PC-3 (cell line): Measurements from ENCODE around the gene SH3PXD2B. TPM values are rescaled to one million over a fixed set of nuclear protein-coding genes. Genes with fewer than 3 reads are reported as not detected.
A peak's percentile ranks its signal among the peaks of the same experiment; 100 is the strongest.

Source experiments
- ATAC-seq: fragments of 200-7000 bp; cut with Tn5 transposase; 2 replicates; pipeline ENCODE4 v1.9.1; 2020; ENCODE audit warnings: mild to moderate bottlenecking, moderate library complexity
- BruUV-seq: library from RNA; stranded (reverse); fragments of 400-500 nt; replicated peaks from 2 replicates; lab custom pipeline; 2021; lab: Mats Ljungman, UMichigan
- CTCF ChIA-PET: fragments of 300-600 bp; sonication (Branson Sonifier 250); formaldehyde crosslinking; loops from one replicate; lab custom pipeline; 2022; ENCODE audit warnings: antibody characterized with exemption; lab: Charles Lee
- POLR2A ChIA-PET: fragments of 300-600 bp; sonication (Branson Sonifier 250); formaldehyde crosslinking; loops from one replicate; lab custom pipeline; 2022; ENCODE audit warnings: antibody characterized with exemption; ENCODE audit not compliant: unreplicated experiment; lab: Charles Lee
- DNase-seq: peaks from one replicate; pipeline ENCODE4 v3.0.0-alpha.2; 2015
- H2AFZ ChIP-seq: fragments of 300-600 bp; sonication (generic); 2 replicates; pipeline ENCODE4 v1.6.0; 2016; ENCODE audit warnings: antibody characterized with exemption, low read length
- H3F3A ChIP-seq: fragments of 300-600 bp; sonication (generic); one replicate; pipeline ENCODE4 v1.6.0; 2017; ENCODE audit warnings: antibody characterized with exemption, low read length, control low read depth, mild to moderate bottlenecking; ENCODE audit not compliant: unreplicated experiment
- H3K27ac ChIP-seq: fragments of 300-600 bp; sonication (generic); 2 replicates; pipeline ENCODE4 v1.5.1; 2016; ENCODE audit warnings: mild to moderate bottlenecking, low read length
- H3K27me3 ChIP-seq: fragments of 300-600 bp; sonication (generic); 2 replicates; pipeline ENCODE4 v1.6.1; 2016; ENCODE audit warnings: low read length, mixed read lengths
- H3K36me3 ChIP-seq: fragments of 300-600 bp; sonication (generic); 2 replicates; pipeline ENCODE4 v1.6.1; 2016; ENCODE audit warnings: low read depth, mixed run types, low read length, mixed read lengths
- H3K4me1 ChIP-seq: fragments of 300-600 bp; sonication (generic); 2 replicates; pipeline ENCODE4 v1.5.1; 2016; ENCODE audit warnings: low read length; ENCODE audit not compliant: insufficient read depth
- H3K4me2 ChIP-seq: fragments of 300-600 bp; sonication (generic); 2 replicates; pipeline ENCODE4 v1.6.0; 2016; ENCODE audit warnings: low read length
- H3K4me3 ChIP-seq: fragments of 300-600 bp; sonication (generic); 2 replicates; pipeline ENCODE4 v1.5.1; 2016; ENCODE audit warnings: mild to moderate bottlenecking, low read length, mixed read lengths
- H3K79me2 ChIP-seq: fragments of 300-600 bp; sonication (generic); 2 replicates; pipeline ENCODE4 v1.6.1; 2017; ENCODE audit warnings: low read length, mixed read lengths
- H3K9ac ChIP-seq: fragments of 300-600 bp; sonication (generic); 2 replicates; pipeline ENCODE4 v1.6.0; 2016; ENCODE audit warnings: mild to moderate bottlenecking, low read length
- H3K9me2 ChIP-seq: fragments of 300-600 bp; sonication (generic); replicated peaks from 2 replicates; pipeline ENCODE4 v1.6.1; 2016; ENCODE audit warnings: mixed run types, low read length, mixed read lengths
- H3K9me3 ChIP-seq: fragments of 300-600 bp; sonication (generic); 2 replicates; pipeline ENCODE4 v1.6.1; 2016; ENCODE audit warnings: low read length, mixed read lengths
- H4K20me1 ChIP-seq: fragments of 300-600 bp; sonication (generic); 2 replicates; pipeline ENCODE4 v1.6.1; 2016; ENCODE audit warnings: low read length, mixed read lengths
- EZH2 ChIP-seq: fragments of 300-600 bp; sonication (generic); IDR thresholded peaks from one replicate; pipeline ENCODE4 v1.6.1; 2017; ENCODE audit warnings: antibody characterized with exemption, mild to moderate bottlenecking, low read length; ENCODE audit not compliant: unreplicated experiment
- EZH2phosphoT487 ChIP-seq: fragments of 300-600 bp; sonication (generic); IDR thresholded peaks from 2 replicates; pipeline ENCODE4 v1.6.1; 2018; ENCODE audit warnings: mild to moderate bottlenecking, antibody characterized with exemption, low read length, borderline replicate concordance
- intact Hi-C: fragments of 100-400 bp; cut with micrococcal nuclease; formaldehyde crosslinking; loops from 2 replicates; pipeline ENCODE4 v1.9.0; 2023
- total RNA-seq: library from RNA; depleted of rRNA; stranded (reverse); fragments of >200 nt; gene quantifications from 2 replicates; pipeline ENCODE4 v1.2.3, GENCODE V29; 2014
- TF ChIP-seq, protein P1 (sequence below): fragments of 300-600 bp; sonication (generic); conservative IDR thresholded peaks from 2 replicates; pipeline ENCODE4 v1.5.1; 2017; ENCODE audit warnings: antibody characterized with exemption, low read depth, mild to moderate bottlenecking, low read length

SH3PXD2B gene
- total RNA-seq, 1 experiment from 2014 or later = 9.8 TPM

GRCh38 chr5:172283862-172284610 is 170.3 kb downstream of the SH3PXD2B start:
- intact Hi-C loops = loop anchor here (2.0 to 10.0 kb wide), 5 partner anchors 47 to 177 kb away; partner anchors contain the start of genes SH3PXD2B and STK10

DNA sequence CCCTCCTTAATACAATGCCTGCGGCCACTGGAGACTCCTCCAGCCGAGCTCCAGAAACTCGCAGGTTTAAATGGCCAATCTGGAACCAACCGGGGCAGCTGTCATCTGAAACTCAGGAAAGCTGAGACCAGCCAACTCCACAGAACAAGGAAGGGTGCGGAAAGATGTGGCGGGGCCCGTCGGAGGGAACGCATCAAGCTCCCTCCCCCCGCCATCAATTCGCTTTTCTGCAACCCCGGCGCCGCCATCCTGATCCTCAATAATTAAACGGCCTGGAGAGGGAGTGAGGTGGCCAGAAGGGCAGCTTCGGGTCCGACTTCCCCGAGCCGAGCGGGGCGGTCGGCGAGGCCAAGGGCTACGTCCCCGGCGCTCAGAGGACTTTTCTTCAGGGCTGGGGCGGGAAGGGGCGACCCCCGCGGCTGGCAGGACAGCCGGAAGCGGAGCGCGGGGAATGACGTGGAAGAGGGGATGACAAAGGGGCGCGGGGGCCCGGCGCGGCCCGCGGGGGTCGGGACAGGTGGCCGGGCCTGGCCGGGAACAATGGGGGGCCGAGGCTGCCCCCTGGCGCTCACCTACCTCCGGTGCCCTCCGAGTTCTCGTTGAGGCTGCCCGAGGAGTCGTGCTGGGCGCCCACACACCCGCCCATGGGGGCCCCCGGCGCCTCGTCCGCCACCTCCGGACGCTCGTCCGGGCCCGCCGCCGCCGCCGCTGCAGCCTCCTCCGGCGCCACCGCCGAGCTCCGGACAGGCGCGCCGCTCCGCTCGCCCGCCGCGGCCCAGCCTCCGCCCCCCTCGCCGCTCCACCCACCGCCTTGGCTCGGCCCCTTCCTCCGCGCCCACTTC is 171.1 kb downstream of the SH3PXD2B start, which contains the start of gene UBTD2:
Gene UBTD2, minus strand, starts transcription at position 745 of the 842 bp plus-strand sequence. Its CDS starts 99 bp downstream, at position 646.
- H3K4me3 ChIP-seq = peak within 1 kb of the TSS; percentile 97
- peaks cover 21% of the 10 kb centered on the region for H3K4me1 ChIP-seq
- peak within 1 kb of the TSS; percentile 43 for H3K27ac ChIP-seq
- peaks cover 6% of the 10 kb centered on the region for H3F3A ChIP-seq
- ChIA-PET CTCF (interaction anchor here (0.6 to 1.9 kb wide), 3 partner anchors 10 to 121 kb away, joined by 3 to 7 read pairs (median 3); no protein-coding TSS in a partner anchor), POLR2A (interaction anchor here (1.3 kb wide), 1 partner anchor 96 kb away, joined by 5 read pairs; no protein-coding TSS in a partner anchor)
- ATAC-seq (peak; percentile 75), DNase-seq (peak; percentile 74)
- H3K9ac ChIP-seq = peak within 1 kb of the TSS; percentile 81
- no peaks in the 10 kb centered on the region for H3K27me3 ChIP-seq
- H2AFZ ChIP-seq = peak within 1 kb of the TSS; percentile 89
- no peaks in the 10 kb centered on the region for H3K36me3 ChIP-seq
- no peaks in the 10 kb centered on the region for H3K9me3 ChIP-seq
- H4K20me1 ChIP-seq = peaks cover 20% of the 10 kb centered on the region; the same call in 1 of the 2 replicates
- H3K4me2 ChIP-seq = peak within 1 kb of the TSS; percentile 94
- no peak for TF ChIP-seq EZH2phosphoT487
- TF ChIP-seq EZH2 = no peak
- TF ChIP-seq, protein P1, sequence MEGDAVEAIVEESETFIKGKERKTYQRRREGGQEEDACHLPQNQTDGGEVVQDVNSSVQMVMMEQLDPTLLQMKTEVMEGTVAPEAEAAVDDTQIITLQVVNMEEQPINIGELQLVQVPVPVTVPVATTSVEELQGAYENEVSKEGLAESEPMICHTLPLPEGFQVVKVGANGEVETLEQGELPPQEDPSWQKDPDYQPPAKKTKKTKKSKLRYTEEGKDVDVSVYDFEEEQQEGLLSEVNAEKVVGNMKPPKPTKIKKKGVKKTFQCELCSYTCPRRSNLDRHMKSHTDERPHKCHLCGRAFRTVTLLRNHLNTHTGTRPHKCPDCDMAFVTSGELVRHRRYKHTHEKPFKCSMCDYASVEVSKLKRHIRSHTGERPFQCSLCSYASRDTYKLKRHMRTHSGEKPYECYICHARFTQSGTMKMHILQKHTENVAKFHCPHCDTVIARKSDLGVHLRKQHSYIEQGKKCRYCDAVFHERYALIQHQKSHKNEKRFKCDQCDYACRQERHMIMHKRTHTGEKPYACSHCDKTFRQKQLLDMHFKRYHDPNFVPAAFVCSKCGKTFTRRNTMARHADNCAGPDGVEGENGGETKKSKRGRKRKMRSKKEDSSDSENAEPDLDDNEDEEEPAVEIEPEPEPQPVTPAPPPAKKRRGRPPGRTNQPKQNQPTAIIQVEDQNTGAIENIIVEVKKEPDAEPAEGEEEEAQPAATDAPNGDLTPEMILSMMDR = peak; percentile 49; the same call in 1 of the 2 replicates
- H3K79me2 ChIP-seq = peaks cover 52% of the 10 kb centered on the region
- intact Hi-C loops = loop anchor here (2.0 to 10.0 kb wide), 4 partner anchors 46 to 172 kb away; partner anchors contain the start of genes SH3PXD2B and STK10
- no peaks in the 10 kb centered on the region for H3K9me2 ChIP-seq
- BruUV-seq = no TSS peak

More at GRCh38 chr5:172283862-172284610, 170.3 kb downstream of the SH3PXD2B start:
- ChIA-PET CTCF (interaction anchor here (1.9 kb wide), 1 partner anchor 9 kb away, joined by 7 read pairs; no protein-coding TSS in a partner anchor), POLR2A (no interaction called here)
- H3K9ac ChIP-seq = peak overlapping the region; percentile 63
- H3K4me3 ChIP-seq = peak overlapping the region; percentile 80
- ATAC-seq (peak; percentile 68), DNase-seq (peak; percentile 85)
- peaks cover 21% of the 10 kb centered on the region for H3K4me1 ChIP-seq
- TSS peak; percentile 67 for BruUV-seq
- peaks cover 44% of the 10 kb centered on the region for H3K79me2 ChIP-seq
- TF ChIP-seq EZH2phosphoT487 = no peak
- no peak for TF ChIP-seq EZH2
- TF ChIP-seq, protein P1 = no peak
- peaks cover 20% of the 10 kb centered on the region; the same call in 1 of the 2 replicates for H4K20me1 ChIP-seq
- H3F3A ChIP-seq = peaks cover 6% of the 10 kb centered on the region
- H2AFZ ChIP-seq = peak overlapping the region; percentile 89
- no peak overlapping the region for H3K27ac ChIP-seq
- no peaks in the 10 kb centered on the region for H3K9me2 ChIP-seq
- H3K36me3 ChIP-seq = no peaks in the 10 kb centered on the region
- H3K4me2 ChIP-seq = peak overlapping the region; percentile 94
- H3K9me3 ChIP-seq = no peaks in the 10 kb centered on the region
- no peaks in the 10 kb centered on the region for H3K27me3 ChIP-seq
